ENCODE data around the gene RIMS1.

The RIMS1 gene

GRCh38 chr6:72418495-72418894 lies 532.1 kb downstream of the RIMS1 start:
- no peak for DNase-seq

- no peak for DNase-seq
Observed at GRCh38 chr6:72419966-72420365, 533.6 kb downstream of the RIMS1 start.

- no peak for DNase-seq
Observed at GRCh38 chr6:72420409-72420808, 534.1 kb downstream of the RIMS1 start.

- no peak for DNase-seq
Observed at GRCh38 chr6:72421387-72421786, 535.0 kb downstream of the RIMS1 start.

- DNase-seq, result no peak
Observed at GRCh38 chr6:72422171-72422570, 535.8 kb downstream of the RIMS1 start.

GRCh38 chr6:72424476-72424875 lies 538.1 kb downstream of the RIMS1 start:
- DNase-seq, result no peak

GRCh38 chr6:72425003-72425681 lies 538.8 kb downstream of the RIMS1 start:
- DNase-seq, result no peak

- DNase-seq, result no peak
Observed at GRCh38 chr6:72440611-72441010, 554.3 kb downstream of the RIMS1 start.

- no peak for DNase-seq
Observed at GRCh38 chr6:72446430-72446829, 560.1 kb downstream of the RIMS1 start.

Measured in activated CD4-positive, alpha-beta T cell treated with anti-CD3 and anti-CD28 coated beads, Interleukin-2, amount 50 U/mL, for 48 hours (primary cell).